ENCODE data around the gene TNFAIP8L3. TPM values are rescaled to one million over a fixed set of nuclear protein-coding genes. Genes with fewer than 3 reads are reported as not detected.

TNFAIP8L3 gene
- total RNA-seq, 1 donor from 2014 or later: 10.8 TPM

DNA sequence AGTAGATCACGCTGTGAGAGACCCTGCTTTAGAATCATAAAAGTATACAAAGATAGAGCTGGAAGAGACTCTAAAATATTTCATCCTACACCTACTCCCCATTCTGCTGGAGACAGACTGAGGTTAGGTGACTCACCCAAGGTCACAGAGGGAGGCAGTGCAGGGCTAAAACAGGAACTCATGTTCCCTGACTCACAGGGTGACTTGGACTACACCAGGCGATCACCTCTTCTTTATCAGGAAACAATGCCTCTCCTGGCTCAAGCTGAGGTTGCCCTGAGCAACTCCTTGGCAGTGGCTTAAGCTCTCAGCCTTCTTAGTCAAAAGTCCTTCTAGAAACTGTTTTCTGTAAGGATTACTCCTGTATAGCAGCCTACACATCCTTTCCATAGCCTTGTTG lies 26.4 kb upstream of the TNFAIP8L3 start:
- ATAC-seq (no peak), DNase-seq (ENCODE audit: low spot score) (no peak)
- intact Hi-C loops (cut with DNase I): no loop called here

DNA sequence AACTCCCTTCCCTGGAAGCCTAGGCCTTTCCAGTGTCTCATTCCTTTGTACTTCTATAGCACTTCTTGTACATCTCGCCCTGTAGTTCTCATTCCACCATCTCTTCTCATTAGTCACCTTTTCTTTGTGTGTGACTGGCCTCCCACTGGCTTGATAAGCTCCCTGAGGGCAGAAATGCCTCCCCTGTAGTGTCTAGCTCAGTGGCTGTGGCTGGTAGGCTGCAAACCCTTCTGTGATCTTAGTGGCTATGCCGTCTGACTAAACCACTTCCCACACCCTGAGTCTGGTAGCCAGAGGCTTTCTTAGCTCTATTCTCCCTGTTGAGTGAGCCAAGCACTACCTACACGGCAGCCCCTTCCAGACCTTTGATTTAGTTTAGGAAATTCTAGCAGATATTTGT lies 24.4 kb upstream of the TNFAIP8L3 start:
- DNase-seq (ENCODE audit: low spot score) (no peak), ATAC-seq (no peak)
- intact Hi-C loops (cut with DNase I): no loop called here

DNA sequence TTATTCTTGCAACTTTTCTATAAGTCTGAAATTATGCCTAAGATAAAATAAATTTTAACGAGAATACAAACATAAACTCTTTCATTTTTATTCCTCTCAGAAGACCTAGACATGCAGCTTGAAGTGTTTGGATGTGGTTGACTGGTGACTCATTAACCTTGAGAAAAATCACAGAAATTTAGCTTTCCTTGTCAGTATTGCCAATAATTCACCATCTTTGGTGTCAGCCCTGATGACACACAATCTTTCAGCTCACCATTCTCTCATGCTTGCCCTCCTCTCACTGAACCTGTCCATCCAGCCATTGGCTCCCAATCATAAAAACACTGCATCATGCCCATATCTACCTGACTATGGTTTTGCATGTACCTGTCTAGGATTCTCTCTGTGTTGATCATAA lies 22.6 kb upstream of the TNFAIP8L3 start:
- no peak for ATAC-seq
- DNase-seq (ENCODE audit: low spot score): no peak
- intact Hi-C loops (cut with DNase I): no loop called here

DNA sequence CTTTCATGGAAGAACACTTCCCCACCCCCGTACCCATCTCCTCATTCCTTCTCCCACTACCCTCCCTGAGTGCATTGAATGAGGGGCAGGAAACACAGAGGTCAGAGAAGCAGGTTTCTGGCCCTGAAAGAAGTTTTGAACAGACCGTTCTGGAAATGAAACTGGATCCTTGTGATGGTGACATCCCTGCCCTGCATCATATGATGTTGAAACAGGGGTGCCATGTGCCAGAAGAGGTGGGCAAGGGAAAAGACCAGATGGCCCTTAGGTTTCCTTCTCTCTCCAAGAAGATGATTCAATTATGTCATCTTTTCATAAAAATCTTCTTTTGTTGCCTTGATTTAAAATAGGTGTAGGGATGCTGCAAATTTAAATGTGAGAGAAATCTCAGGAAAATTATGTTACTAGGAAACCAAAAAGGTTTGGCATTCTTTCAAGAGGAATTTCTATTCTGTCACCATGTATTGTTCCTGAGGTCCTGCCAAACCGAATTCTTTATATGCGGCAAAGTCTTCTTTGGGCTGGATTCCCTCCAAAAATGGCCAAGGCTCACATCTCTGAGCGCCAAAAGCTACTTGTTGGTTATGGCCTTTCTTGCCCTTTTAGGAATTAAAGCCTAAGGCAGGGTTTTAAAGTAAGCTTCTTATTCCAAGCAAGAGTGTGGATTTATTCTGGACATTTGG lies 19.9 kb upstream of the TNFAIP8L3 start:
- ATAC-seq (no peak), DNase-seq (ENCODE audit: low spot score) (no peak)
- intact Hi-C loops (cut with DNase I): no loop called here

DNA sequence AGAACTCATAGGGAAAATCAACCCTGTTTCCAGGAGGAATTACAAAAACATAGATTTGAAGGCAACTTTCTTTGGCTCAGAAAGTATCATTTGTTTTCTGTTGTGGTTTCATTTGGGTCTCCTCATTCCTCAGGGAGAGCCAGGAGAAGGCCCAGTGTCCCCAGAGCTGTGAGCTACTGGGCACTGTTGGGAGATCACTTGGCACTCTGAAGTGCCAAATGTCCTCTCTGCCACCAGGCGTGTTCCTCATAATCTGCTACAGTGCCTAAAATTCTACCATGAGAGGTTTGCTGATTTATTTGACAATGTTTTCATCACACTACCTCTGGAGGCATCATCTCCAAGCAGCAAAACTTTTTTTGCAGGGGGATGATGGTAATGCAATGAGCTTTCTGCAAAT lies 17.4 kb upstream of the TNFAIP8L3 start:
- ATAC-seq (no peak), DNase-seq (ENCODE audit: low spot score) (no peak)
- intact Hi-C loops (cut with DNase I): no loop called here

DNA sequence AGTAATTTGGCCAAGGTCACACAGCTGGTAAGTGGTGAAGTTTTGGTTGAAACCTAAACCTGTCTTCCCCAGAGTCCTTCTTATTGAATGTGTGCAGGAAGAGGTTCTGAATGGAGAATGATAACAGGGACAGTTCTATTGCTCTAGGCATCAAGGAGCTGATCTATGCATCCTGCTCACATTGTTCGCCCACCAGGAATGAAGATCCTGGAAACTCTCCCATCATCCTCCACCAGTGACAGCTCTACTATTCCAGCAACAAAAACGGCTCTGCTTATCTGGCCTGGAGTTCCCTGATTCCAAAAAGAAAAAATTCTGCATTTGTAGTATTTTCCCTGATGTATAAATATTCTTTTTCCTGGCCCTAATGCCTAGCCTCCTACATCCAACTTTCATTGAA lies 16.4 kb upstream of the TNFAIP8L3 start:
- intact Hi-C loops (cut with DNase I): no loop called here
- ATAC-seq: no peak

DNA sequence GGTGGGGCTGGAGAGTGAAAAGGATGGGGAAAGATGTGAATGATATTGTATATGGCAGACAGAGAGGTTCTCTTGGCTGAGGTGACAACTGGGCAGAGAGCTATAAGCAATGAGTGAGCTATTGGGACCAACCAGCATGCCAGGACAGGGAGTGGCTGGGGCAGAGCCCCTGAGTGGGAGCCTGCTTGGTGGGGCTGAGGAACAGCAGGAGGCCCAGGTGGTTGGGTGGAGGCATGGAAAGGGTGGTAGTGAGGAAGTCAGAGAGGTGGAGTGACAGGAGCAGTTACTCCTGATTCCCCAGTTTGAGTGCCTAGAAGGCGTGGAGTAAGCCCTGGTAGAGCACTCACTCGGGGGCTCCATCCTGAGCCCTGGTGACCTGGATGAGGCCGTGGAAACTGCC lies 15.5 kb upstream of the TNFAIP8L3 start:
- DNase-seq (ENCODE audit: low spot score) (no peak), ATAC-seq (no peak)
- intact Hi-C loops (cut with DNase I): no loop called here

More for the DNA sequence above, 16.4 kb upstream of the TNFAIP8L3 start:
- no peak for DNase-seq (ENCODE audit: low spot score)

DNA sequence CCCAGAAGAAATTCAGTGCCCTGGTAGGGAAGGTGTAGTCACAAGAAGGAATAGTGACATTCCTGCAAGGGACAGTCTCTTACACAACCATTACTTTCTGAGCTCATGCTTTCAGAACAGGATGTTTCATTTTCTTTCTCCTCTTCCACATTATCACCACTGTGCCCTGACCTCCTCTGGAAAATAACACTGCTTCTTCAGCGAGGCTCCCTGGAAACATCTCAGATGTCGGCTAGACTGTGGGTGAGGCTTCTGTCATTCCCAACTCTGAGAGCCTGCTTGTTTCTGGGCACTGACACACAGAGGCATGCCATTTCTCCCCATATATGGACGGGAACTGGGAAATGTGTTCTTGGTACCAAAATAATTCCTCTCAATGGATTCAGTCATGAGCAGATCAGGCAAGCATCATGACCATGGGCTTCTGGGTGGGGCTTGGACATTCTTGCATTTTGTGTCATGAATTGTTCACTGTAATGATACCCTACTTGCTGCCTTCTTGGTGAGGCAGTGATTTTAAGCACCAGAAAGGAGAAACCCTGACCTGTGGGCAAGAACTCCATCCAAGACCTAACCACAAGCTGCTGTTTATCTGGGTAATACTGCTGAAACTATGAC lies 14.3 kb upstream of the TNFAIP8L3 start:
- ATAC-seq (peak; percentile 73), DNase-seq (ENCODE audit: low spot score) (no peak)
- intact Hi-C loops (cut with DNase I): no loop called here

DNA sequence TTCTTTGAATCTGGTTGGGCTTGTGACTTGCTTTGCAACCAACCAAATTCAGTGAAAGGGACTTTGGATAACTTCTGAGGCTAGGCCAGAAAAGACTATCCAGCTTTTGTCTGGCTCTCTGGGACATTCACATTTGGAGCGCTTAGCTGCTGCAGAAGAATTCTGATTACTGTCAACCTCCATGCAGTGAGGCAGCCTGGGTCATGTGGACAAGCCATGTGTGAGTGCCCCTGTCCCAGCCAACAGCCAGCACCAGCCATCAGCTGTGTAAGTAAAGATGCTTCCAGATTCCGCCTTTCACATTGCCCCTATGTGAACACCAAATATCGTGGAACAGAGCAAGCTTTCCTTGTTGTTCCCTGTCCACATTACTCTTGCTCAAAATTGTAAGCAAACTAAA lies 12.9 kb upstream of the TNFAIP8L3 start:
- no peak for DNase-seq (ENCODE audit: low spot score)
- ATAC-seq: no peak
- intact Hi-C loops (cut with DNase I): no loop called here

DNA sequence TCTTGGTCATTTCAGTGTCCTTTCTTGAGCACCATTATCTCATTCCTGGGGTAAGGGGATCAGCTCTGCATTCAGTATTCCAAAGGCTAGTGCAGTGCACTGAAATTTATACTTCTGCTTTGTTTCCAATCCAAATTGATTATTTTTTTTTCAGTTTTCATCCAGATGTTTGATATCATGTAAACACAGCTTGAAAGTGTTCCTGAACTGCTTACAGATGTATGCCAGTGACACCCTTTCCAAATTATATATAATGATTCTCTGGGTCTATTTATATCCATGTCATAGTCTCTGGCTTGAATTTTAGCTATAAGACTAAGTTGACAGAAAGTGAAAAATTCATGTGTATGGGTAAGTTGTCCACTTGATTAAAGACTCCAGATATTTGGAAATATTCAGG lies 11.8 kb upstream of the TNFAIP8L3 start:
- ATAC-seq (no peak), DNase-seq (ENCODE audit: low spot score) (no peak)
- intact Hi-C loops (cut with DNase I): no loop called here

DNA sequence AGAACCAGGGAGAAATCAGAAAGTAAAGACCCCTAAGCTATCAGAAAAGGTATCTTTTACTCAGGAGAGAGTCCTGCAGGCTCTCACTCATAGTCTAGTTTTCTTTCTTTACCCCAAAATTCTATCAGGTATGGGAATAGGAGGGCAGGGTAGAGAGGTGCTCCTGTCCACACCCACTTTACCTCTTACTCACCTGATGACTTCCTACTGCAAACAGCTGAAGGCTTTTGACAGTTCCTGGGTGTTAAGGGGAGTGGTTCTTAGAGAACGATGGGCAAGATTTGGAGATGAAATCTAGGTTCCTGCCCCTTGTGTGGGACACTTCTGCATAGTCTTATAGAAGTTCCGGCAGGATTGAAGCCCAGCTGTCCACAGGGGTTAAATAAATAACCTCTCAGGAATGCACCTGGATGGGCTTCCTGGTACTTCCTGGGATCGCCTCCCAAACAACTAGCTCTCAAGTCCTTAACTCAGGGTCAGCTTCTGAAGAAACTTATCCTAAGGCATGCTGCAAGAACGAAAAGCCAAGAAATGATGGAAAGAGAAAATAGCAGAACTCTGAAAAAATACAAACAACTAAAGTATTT lies 10.8 kb upstream of the TNFAIP8L3 start:
- ATAC-seq: no peak
- DNase-seq (ENCODE audit: low spot score): no peak
- intact Hi-C loops (cut with DNase I): no loop called here

DNA sequence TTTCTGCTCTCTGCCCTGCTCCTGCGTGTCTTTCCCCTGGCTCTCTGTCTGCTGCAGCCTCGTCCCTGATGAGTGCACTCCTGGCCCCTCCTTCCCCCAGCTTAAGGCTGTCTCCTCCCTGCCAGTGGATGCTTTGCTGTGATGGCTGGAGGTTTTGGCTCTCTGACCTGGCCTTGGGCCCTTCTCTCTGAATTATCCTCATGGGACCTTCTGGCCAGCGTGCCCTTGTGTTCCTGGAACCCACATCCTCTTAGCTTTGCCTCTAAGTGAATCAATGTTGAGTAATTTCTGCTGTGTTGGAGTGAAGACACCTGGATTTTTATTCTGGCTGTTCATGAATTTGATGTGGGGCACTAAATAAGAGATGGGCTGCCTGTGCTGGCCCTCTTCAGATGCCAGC lies 9.8 kb upstream of the TNFAIP8L3 start:
- DNase-seq (ENCODE audit: low spot score): no peak

DNA sequence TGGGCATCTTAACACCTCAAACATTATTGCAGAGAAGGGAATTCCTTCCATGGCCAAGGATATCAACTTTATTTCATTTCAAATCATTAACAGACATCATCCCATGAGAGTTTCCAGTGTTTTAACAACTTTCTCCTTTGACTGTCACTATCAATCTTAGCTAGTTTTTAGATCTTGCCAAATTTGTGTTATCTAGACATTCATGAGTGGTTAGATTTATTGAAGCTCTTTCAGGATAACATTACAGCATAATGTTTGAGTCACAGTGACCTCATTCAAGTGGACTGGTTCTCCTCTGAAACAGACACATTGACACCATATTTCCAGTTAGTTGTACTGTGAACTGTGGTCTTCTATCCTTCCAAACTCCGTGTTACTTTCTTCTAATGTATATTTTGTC lies 8.6 kb upstream of the TNFAIP8L3 start:
- DNase-seq (ENCODE audit: low spot score) (no peak), ATAC-seq (no peak)
- intact Hi-C loops (cut with DNase I): no loop called here

More for the DNA sequence above, 9.8 kb upstream of the TNFAIP8L3 start:
- peak; percentile 84 for ATAC-seq
- intact Hi-C loops (cut with DNase I): no loop called here

DNA sequence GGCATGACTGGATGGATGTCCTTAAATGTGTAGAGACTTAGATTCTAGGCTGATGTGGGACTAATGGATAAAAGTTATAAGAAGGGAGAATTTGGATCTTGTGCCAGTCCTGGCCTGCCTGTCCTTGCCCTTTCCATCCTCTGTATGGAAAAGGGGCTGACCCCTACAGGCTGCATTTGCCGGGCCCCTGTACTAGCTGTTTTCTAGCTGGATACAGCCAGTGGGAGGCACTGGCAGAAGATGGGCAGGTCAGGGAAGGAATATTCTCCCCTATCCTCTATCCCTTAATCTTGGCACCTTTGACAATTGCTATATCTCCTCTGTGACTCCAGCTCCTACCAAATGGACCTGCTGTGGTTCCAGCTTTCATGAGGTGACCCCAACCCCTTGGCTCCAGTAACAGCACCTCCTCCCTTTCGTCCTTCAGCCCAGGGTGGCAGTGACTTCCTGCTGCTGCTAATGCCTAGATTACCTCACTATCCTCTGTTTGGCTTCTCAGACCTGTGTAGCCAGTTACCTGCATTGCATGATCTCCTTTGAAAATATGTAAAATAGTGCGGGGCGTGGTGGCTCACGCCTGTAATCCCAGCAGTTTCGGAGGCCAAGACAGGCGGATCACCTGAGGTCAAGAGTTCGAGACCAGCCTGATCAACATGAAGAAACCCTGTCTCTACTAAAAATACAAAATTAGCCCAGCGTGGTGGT lies 6.2 kb upstream of the TNFAIP8L3 start:
- ATAC-seq (no peak), DNase-seq (ENCODE audit: low spot score) (no peak)
- intact Hi-C loops (cut with DNase I): no loop called here

DNA sequence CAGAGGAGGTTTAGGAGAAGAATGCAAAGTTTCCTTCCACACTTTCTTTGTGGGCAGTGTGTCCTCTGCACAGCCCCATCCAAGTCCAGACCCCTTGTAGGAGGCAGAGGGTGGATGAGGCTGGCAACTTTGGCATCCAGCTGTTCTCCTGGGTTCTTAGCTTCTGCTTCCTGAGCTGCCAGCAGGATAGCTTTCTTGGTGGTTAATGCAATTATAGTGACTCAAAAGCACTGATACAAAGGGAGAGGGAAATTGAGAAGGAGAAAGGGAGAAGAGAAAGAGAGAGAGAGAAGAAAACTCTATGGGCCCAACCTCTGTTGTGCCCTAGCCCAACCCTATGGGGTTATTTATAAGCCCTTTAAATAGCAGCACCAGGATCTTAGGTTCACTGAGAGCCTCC lies 4.5 kb upstream of the TNFAIP8L3 start:
- no peak for ATAC-seq
- no peak for DNase-seq (ENCODE audit: low spot score)
- intact Hi-C loops (cut with DNase I): no loop called here

DNA sequence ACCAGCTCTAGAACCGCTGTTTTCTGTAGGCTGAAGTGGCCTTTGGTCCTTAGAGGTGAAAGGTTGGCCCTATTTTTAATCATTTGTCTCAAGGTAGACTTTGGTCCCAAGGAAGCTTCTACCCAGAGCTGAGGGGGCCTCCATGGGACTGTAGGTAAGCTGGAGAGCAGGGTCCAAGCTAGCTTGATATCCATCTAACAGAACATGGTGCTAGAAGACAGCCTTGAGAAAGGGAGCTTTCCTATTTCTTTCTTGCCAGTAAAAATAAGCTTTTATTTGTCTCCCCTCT lies 3.6 kb upstream of the TNFAIP8L3 start:
- intact Hi-C loops (cut with DNase I): no loop called here
- no peak for DNase-seq (ENCODE audit: low spot score)

DNA sequence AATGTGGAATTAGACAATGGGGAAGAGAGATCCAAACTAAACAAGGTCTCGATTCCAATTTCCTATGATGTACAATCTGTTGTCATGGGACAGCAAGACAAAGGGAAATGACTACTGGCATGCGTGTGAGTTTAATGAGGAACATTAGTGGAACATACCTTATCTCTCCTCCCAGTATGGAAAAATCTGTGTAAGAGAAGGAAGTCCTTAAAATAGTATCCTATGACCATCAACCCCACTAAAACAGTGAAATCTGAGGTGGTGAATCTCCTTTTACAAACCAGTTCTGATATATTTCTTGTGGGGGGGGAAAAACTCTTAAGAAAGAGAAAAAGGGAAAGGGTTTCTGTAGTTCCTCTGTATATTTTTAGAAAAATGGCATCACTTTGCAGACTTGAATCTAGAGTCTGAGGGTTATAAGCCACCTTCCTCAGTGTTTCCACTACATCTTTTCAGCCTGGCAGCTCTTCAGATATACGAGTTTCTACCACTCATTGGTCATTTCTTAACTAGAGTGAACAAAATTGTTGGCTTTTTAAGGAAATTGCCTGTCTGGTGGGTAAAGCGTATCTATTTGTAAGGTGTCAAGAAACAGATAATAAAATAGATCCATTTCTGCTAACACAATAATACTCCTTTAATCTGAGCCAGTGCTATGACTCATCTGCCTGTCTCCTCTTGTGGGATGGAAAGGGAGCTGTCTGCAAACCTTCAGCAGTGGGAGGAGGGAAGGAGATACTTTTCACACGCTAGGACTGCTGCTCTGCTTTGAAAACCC lies 3.0 kb upstream of the TNFAIP8L3 start:
- ATAC-seq: no peak
- no peak for DNase-seq (ENCODE audit: low spot score)
- intact Hi-C loops (cut with DNase I): no loop called here

More for the DNA sequence above, 3.6 kb upstream of the TNFAIP8L3 start:
- ATAC-seq: no peak

DNA sequence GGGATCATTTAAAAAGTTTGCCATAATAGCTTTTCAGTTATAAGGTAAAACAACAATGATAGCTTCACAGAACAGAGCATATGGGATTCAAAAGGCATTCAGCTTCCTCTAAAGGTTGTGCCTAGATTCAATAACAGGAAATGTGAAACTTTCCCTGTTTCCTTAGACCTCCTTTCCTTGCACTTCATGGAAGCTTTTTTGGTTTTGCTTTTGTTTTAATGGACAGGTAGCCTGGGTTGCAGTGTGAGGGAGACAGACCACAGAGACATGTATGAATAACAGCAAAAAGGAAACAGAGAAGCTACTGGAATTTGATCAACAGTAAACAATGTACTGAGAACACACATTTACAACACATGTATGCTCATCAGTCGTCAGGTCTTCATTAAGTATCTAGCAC lies 2.3 kb upstream of the TNFAIP8L3 start:
- ATAC-seq (no peak), DNase-seq (ENCODE audit: low spot score) (no peak)
- intact Hi-C loops (cut with DNase I): no loop called here

DNA sequence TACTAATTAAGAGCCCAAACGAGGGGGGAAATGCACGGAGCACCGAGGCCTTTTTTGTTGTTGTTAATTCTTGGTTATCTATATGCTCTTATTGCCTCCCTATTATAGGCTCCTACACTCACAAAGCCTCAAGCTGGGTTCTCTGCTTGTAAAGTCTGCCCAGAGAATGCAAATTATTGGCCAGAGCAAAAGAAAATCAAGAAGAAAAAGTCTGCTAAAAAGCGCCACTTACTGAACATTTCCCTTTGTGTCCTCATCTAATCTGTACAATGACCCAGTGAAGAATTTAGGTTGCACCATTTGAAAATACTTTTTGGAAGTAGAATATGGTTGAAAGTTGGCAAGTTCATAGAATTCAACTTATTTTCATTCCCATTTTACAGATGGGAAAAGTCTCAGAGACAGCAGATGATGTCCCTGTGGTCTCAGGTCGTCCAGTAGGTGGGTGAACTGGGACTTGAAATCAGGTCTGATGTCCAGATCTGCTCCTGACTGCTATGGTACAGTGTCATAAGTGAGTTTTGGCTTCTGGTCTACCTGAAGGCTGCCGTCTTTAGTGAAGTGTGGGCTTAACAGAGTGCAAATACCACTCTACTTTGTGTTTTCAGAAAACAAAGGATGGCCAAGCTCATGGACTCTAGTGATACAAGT lies 1.1 kb upstream of the TNFAIP8L3 start:
- ATAC-seq (no peak), DNase-seq (ENCODE audit: low spot score) (no peak)
- intact Hi-C loops (cut with DNase I): no loop called here

Measured in sciatic nerve (tissue), 2 donors.